Osteocyte (in vitro differentiated cells): Measurements from ENCODE around the gene CPSF4L. TPM values are rescaled to one million over a fixed set of nuclear protein-coding genes. Genes with fewer than 3 reads are reported as not detected.

Experiments
- DNase-seq: peaks from one replicate; pipeline ENCODE4 v3.0.0; 2021; ENCODE audit warnings: mixed read lengths; ENCODE audit not compliant: unreplicated experiment; ENCODE audit errors: extremely low spot score
- H3K27ac Mint-ChIP-seq: one replicate; pipeline ENCODE4 v1.8.0; 2021; ENCODE audit warnings: mild to moderate bottlenecking, mixed read lengths; ENCODE audit not compliant: unreplicated experiment
- H3K27me3 Mint-ChIP-seq: one replicate; pipeline ENCODE4 v1.8.0; 2021; ENCODE audit warnings: mixed read lengths; ENCODE audit not compliant: unreplicated experiment
- H3K36me3 Mint-ChIP-seq: one replicate; pipeline ENCODE4 v1.8.0; 2021; ENCODE audit warnings: mixed read lengths; ENCODE audit not compliant: unreplicated experiment
- H3K4me1 Mint-ChIP-seq: one replicate; pipeline ENCODE4 v1.8.0; 2021; ENCODE audit warnings: mixed read lengths; ENCODE audit not compliant: unreplicated experiment
- H3K4me3 Mint-ChIP-seq: one replicate; pipeline ENCODE4 v1.8.0; 2021; ENCODE audit warnings: mild to moderate bottlenecking, moderate library complexity, mixed read lengths; ENCODE audit not compliant: unreplicated experiment
- H3K9me3 Mint-ChIP-seq: one replicate; pipeline ENCODE4 v1.8.0; 2021; ENCODE audit warnings: mixed read lengths; ENCODE audit not compliant: unreplicated experiment
- CTCF ChIP-seq: fragments of 200-600 bp; sonication (generic); IDR thresholded peaks from 2 replicates; pipeline ENCODE4 v1.5.0; 2021; ENCODE audit warnings: antibody characterized with exemption, mild to moderate bottlenecking, moderate library complexity
- total RNA-seq: library from RNA; stranded (reverse); gene quantifications from 2 replicates; pipeline ENCODE4 v1.2.1, GENCODE V29; 2021

The CPSF4L gene
- total RNA-seq, 1 donor from 2014 or later: not detected

GRCh38 chr17:73288534-73289302 lies 27.0 kb upstream of the CPSF4L start:
- no peak for DNase-seq
- Mint-ChIP-seq H3K4me3 (no peak overlapping the region), H3K4me1 (peaks cover 86% of the 10 kb centered on the region), H3K36me3 (peaks cover 8% of the 10 kb centered on the region), H3K9me3 (no peaks in the 10 kb centered on the region), H3K27me3 (no peaks in the 10 kb centered on the region), H3K27ac (peak overlapping the region; percentile 93)
- TF ChIP-seq CTCF: no peak

GRCh38 chr17:73286863-73287296 lies 25.2 kb upstream of the CPSF4L start:
- no peak for DNase-seq
- no peak overlapping the region for H3K4me3 Mint-ChIP-seq

GRCh38 chr17:73285916-73286862 lies 24.5 kb upstream of the CPSF4L start:
- no peak for DNase-seq
- Mint-ChIP-seq H3K27me3 (no peaks in the 10 kb centered on the region), H3K27ac (no peak overlapping the region), H3K4me3 (no peak overlapping the region), H3K36me3 (peaks cover 10% of the 10 kb centered on the region), H3K4me1 (peaks cover 67% of the 10 kb centered on the region), H3K9me3 (no peaks in the 10 kb centered on the region)
- TF ChIP-seq CTCF: no peak

More at GRCh38 chr17:73286863-73287296, 25.2 kb upstream of the CPSF4L start:
- no peaks in the 10 kb centered on the region for H3K9me3 Mint-ChIP-seq
- no peak overlapping the region for H3K27ac Mint-ChIP-seq
- no peaks in the 10 kb centered on the region for H3K27me3 Mint-ChIP-seq
- TF ChIP-seq CTCF: no peak
- H3K36me3 Mint-ChIP-seq: peaks cover 8% of the 10 kb centered on the region
- peaks cover 74% of the 10 kb centered on the region for H3K4me1 Mint-ChIP-seq

- Mint-ChIP-seq H3K4me3 (no peak overlapping the region), H3K36me3 (peaks cover 10% of the 10 kb centered on the region), H3K9me3 (no peaks in the 10 kb centered on the region), H3K27me3 (no peaks in the 10 kb centered on the region), H3K4me1 (peaks cover 62% of the 10 kb centered on the region), H3K27ac (no peak overlapping the region)
- DNase-seq: no peak
- TF ChIP-seq CTCF: no peak
Measured at GRCh38 chr17:73285603-73285908, 23.9 kb upstream of the CPSF4L start.
